ENCODE measurements around the gene RNF144A. TPM values are rescaled to one million over a fixed set of nuclear protein-coding genes. Genes with fewer than 3 reads are reported as not detected.

The RNF144A gene
- total and polyA plus RNA-seq, 2 donors from 2014 or later = 4.2 to 12.3 TPM

DNA sequence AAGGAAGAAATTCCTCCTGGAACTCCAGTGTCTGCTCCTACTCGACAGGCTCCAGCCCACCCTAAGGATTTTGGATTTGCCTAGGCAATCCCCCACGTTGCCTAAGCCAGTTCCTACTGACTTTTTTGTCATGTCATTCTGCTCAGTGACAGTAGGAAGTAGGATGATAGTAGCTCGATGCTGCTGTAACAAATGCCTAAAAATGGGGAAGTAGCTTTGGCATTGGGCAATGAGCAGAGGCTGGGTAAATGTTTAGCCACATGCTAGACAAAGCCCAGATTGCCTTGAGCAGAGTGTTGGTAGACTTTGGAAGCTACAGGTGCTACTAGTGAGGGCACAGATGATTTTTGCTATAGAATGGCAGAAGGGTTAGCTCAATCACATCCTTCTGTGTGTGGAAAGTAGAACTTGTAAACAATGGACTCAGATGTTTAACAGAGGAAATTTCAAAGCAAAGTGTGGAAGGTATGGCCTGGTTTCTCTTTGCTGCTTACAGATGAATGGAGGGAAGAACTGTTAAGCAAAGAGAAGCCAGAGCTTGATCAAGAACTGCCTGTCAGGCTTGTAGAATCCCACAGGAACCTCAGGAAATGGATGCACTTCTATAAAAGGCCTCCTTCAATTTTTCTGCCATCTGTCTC lies 154.8 kb downstream of the RNF144A start:
- TF ChIP-seq, protein P1, sequence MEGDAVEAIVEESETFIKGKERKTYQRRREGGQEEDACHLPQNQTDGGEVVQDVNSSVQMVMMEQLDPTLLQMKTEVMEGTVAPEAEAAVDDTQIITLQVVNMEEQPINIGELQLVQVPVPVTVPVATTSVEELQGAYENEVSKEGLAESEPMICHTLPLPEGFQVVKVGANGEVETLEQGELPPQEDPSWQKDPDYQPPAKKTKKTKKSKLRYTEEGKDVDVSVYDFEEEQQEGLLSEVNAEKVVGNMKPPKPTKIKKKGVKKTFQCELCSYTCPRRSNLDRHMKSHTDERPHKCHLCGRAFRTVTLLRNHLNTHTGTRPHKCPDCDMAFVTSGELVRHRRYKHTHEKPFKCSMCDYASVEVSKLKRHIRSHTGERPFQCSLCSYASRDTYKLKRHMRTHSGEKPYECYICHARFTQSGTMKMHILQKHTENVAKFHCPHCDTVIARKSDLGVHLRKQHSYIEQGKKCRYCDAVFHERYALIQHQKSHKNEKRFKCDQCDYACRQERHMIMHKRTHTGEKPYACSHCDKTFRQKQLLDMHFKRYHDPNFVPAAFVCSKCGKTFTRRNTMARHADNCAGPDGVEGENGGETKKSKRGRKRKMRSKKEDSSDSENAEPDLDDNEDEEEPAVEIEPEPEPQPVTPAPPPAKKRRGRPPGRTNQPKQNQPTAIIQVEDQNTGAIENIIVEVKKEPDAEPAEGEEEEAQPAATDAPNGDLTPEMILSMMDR (IDR thresholded peaks at IDR 0.05; ENCODE audit: borderline replicate concordance, extremely low read depth, insufficient read depth) = no peak
- Histone ChIP-seq H3K9me3 (ENCODE audit: control insufficient read depth in 2 of 3, insufficient read depth in 1 of 3, low read length in 3 of 3) (no peaks in the 10 kb centered on the region), H3K36me3 (ENCODE audit: control insufficient read depth in 2 of 3, insufficient read depth in 3 of 3, low read length in 3 of 3) (no peaks in the 10 kb centered on the region), H3K27ac (ENCODE audit: low read depth in 2 of 2, low read length in 2 of 2) (no peak overlapping the region), H3K9ac (ENCODE audit: low read length in 3 of 3) (no peak overlapping the region), H3K4me3 (ENCODE audit: low read length in 3 of 3) (no peak overlapping the region), H3K4me1 (ENCODE audit: control insufficient read depth in 2 of 3, insufficient read depth in 2 of 3, low read depth in 1 of 3, low read length in 3 of 3) (no peaks in the 10 kb centered on the region), H3K27me3 (ENCODE audit: control insufficient read depth, insufficient read depth, low read length) (no peaks in the 10 kb centered on the region)
- FAIRE-seq (no peak), DNase-seq (no peak)
- intact Hi-C loops (cut with DNase I) = no loop called here

DNA sequence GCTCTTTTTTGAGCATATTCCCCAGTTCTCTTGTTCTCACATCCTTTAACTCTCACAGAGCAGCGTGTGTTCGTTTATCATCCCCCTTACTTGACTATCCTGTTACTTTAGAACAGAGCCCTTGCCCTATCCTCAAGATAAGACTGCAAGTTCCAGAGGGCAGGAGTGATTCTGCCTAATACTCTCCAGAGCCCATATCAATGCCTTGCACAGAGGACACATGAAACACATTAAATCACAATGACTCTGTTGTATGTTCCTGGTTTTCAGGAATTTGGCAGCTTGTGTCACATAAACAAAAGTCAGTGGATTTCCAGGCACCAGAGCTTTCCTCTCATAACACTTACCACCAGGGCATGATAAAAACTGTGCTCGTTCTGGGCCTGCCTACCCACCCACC lies 156.7 kb downstream of the RNF144A start:
- Histone ChIP-seq H3K27ac (ENCODE audit: low read depth in 2 of 2, low read length in 2 of 2) (no peak overlapping the region), H3K4me3 (ENCODE audit: low read length in 3 of 3) (no peak overlapping the region), H3K4me1 (ENCODE audit: control insufficient read depth in 2 of 3, insufficient read depth in 2 of 3, low read depth in 1 of 3, low read length in 3 of 3) (no peaks in the 10 kb centered on the region), H3K9me3 (ENCODE audit: control insufficient read depth in 2 of 3, insufficient read depth in 1 of 3, low read length in 3 of 3) (no peaks in the 10 kb centered on the region), H3K9ac (ENCODE audit: low read length in 3 of 3) (no peak overlapping the region), H3K36me3 (ENCODE audit: control insufficient read depth in 2 of 3, insufficient read depth in 3 of 3, low read length in 3 of 3) (no peaks in the 10 kb centered on the region), H3K27me3 (ENCODE audit: control insufficient read depth, insufficient read depth, low read length) (no peaks in the 10 kb centered on the region)
- DNase-seq = no peak
- no peak for FAIRE-seq
- intact Hi-C loops (cut with DNase I) = no loop called here
- TF ChIP-seq, protein P1 (IDR thresholded peaks at IDR 0.05; ENCODE audit: borderline replicate concordance, extremely low read depth, insufficient read depth) = no peak

DNA sequence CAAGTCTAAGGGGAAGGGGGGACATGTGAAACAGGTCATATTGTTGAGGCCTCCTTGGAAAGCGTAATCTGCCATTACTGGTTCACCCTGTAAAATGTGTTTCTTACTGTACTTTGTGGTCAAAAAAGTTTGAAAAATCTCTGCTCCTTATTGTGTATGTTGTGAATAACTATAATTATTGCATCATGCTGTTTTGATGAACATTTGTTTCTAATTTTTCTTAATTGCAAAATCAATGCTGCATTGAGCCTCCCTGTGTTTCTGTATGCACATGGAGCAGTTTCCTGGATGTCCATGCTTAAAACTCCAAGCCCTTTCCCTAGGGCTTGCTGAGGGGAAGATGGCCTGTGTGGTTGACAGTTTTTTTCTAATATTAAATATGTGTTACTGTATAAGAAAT lies 158.6 kb downstream of the RNF144A start:
- no peak overlapping the region for H3K4me3 ChIP-seq (ENCODE audit: low read length in 3 of 3)
- no peaks in the 10 kb centered on the region for H3K4me1 ChIP-seq (ENCODE audit: control insufficient read depth in 2 of 3, insufficient read depth in 2 of 3, low read depth in 1 of 3, low read length in 3 of 3)
- TF ChIP-seq, protein P1 (IDR thresholded peaks at IDR 0.05; ENCODE audit: borderline replicate concordance, extremely low read depth, insufficient read depth) = no peak
- no peak overlapping the region for H3K9ac ChIP-seq (ENCODE audit: low read length in 3 of 3)
- no peaks in the 10 kb centered on the region for H3K9me3 ChIP-seq (ENCODE audit: control insufficient read depth in 2 of 3, insufficient read depth in 1 of 3, low read length in 3 of 3)
- no peaks in the 10 kb centered on the region for H3K36me3 ChIP-seq (ENCODE audit: control insufficient read depth in 2 of 3, insufficient read depth in 3 of 3, low read length in 3 of 3)
- H3K27me3 ChIP-seq (ENCODE audit: control insufficient read depth, insufficient read depth, low read length) = no peaks in the 10 kb centered on the region
- no peak for DNase-seq
- FAIRE-seq = no peak
- intact Hi-C loops (cut with DNase I) = no loop called here
- H3K27ac ChIP-seq (ENCODE audit: low read depth in 2 of 2, low read length in 2 of 2) = no peak overlapping the region

All from kidney (tissue), 14 donors.